BE2C (cell line): Measurements from ENCODE around the gene GDPD5.

ENCODE experiments used
- DNase-seq: peaks from one replicate; pipeline ENCODE4 v3.0.0-alpha.2; 2020
- H3K27me3 ChIP-seq: fragments of 250-450 bp; sonication (Bioruptor Pico); 2 replicates; pipeline ENCODE4 v1.5.1; 2020; ENCODE audit warnings: mild to moderate bottlenecking
- H3K36me3 ChIP-seq: fragments of 250-450 bp; sonication (Bioruptor Pico); 2 replicates; pipeline ENCODE4 v1.5.1; 2020; ENCODE audit warnings: mild to moderate bottlenecking
- H3K4me1 ChIP-seq: fragments of 250-450 bp; sonication (Bioruptor Pico); 2 replicates; pipeline ENCODE4 v1.5.1; 2020
- H3K4me3 ChIP-seq: 2 replicates; pipeline ENCODE4 v1.5.1; 2011; ENCODE audit warnings: low read depth, low read length
- H3K9me3 ChIP-seq: fragments of 250-450 bp; sonication (Bioruptor Pico); 2 replicates; pipeline ENCODE4 v1.5.1; 2020
- CTCF ChIP-seq: IDR thresholded peaks from 2 replicates; pipeline ENCODE4 v1.5.1; 2012; ENCODE audit warnings: mild to moderate bottlenecking, low read depth, low read length

Gene GDPD5

GRCh38 chr11:75467311-75467710, 58.4 kb downstream of the GDPD5 start:
- Histone ChIP-seq H3K36me3 (no peaks in the 10 kb centered on the region), H3K27me3 (no peaks in the 10 kb centered on the region), H3K4me1 (peaks cover 47% of the 10 kb centered on the region), H3K9me3 (no peaks in the 10 kb centered on the region), H3K4me3 (no peak overlapping the region)
- TF ChIP-seq CTCF: no peak
- no peak for DNase-seq

GRCh38 chr11:75465701-75466531, 59.8 kb downstream of the GDPD5 start:
- Histone ChIP-seq H3K36me3 (no peaks in the 10 kb centered on the region), H3K27me3 (no peaks in the 10 kb centered on the region), H3K4me1 (peaks cover 45% of the 10 kb centered on the region), H3K4me3 (no peak overlapping the region), H3K9me3 (no peaks in the 10 kb centered on the region)
- no peak for DNase-seq
- no peak for TF ChIP-seq CTCF

GRCh38 chr11:75463106-75463774, 62.5 kb downstream of the GDPD5 start:
- no peak overlapping the region for H3K4me3 ChIP-seq
- H3K9me3 ChIP-seq: no peaks in the 10 kb centered on the region
- H3K27me3 ChIP-seq: no peaks in the 10 kb centered on the region
- H3K4me1 ChIP-seq: peaks cover 30% of the 10 kb centered on the region
- H3K36me3 ChIP-seq: no peaks in the 10 kb centered on the region
- DNase-seq: no peak
- no peak for TF ChIP-seq CTCF

- no peak for TF ChIP-seq CTCF
These were observed 63.6 kb downstream of the GDPD5 start for GRCh38 chr11:75462117-75462653.

GRCh38 chr11:75461151-75461550, 64.6 kb downstream of the GDPD5 start:
- H3K36me3 ChIP-seq: no peaks in the 10 kb centered on the region
- peaks cover 21% of the 10 kb centered on the region for H3K4me1 ChIP-seq
- no peak overlapping the region for H3K4me3 ChIP-seq
- H3K9me3 ChIP-seq: no peaks in the 10 kb centered on the region
- TF ChIP-seq CTCF: no peak
- no peaks in the 10 kb centered on the region for H3K27me3 ChIP-seq
- DNase-seq: peak; percentile 87

More at GRCh38 chr11:75462117-75462653, 63.6 kb downstream of the GDPD5 start:
- Histone ChIP-seq H3K27me3 (no peaks in the 10 kb centered on the region), H3K9me3 (no peaks in the 10 kb centered on the region), H3K4me1 (peaks cover 25% of the 10 kb centered on the region), H3K4me3 (no peak overlapping the region), H3K36me3 (no peaks in the 10 kb centered on the region)
- no peak for DNase-seq
